ENCODE data around the gene SLC9A7. TPM values are rescaled to one million over a fixed set of nuclear protein-coding genes. Genes with fewer than 3 reads are reported as not detected.

Gene SLC9A7
- total RNA-seq, 1 donor from 2014 or later, result 3.5 TPM

- Histone ChIP-seq H3K36me3 (no peaks in the 10 kb centered on the region), H3K9ac (no peak overlapping the region), H3K4me3 (no peak overlapping the region), H3K27me3 (no peaks in the 10 kb centered on the region), H3F3A (ENCODE audit: low read depth) (peaks cover 5% of the 10 kb centered on the region), H3K4me1 (peaks cover 5% of the 10 kb centered on the region), H3K79me2 (ENCODE audit: low read depth) (peaks cover 7% of the 10 kb centered on the region), H3K27ac (no peak overlapping the region), H2AFZ (replicated peaks) (no peak overlapping the region), H3K4me2 (no peak overlapping the region), H3K9me3 (ENCODE audit: low read depth) (peaks cover 4% of the 10 kb centered on the region), H4K20me1 (ENCODE audit: low read depth) (peaks cover 7% of the 10 kb centered on the region)
- TF ChIP-seq EZH2phosphoT487 (IDR thresholded peaks at IDR 0.05) (no peak), CTCF (IDR thresholded peaks at IDR 0.05) (no peak), EZH2 (IDR thresholded peaks at IDR 0.05) (no peak)
- Mint-ChIP-seq H3K27ac (no peak overlapping the region), H3K27me3 (ENCODE audit: insufficient read depth, low read depth) (peaks cover 4% of the 10 kb centered on the region), H3K4me3 (no peak overlapping the region), H3K9me3 (no peaks in the 10 kb centered on the region), H3K4me1 (peaks cover 19% of the 10 kb centered on the region), H3K36me3 (no peaks in the 10 kb centered on the region)
- DNase-seq (ENCODE audit: low spot score), result no peak
Observed at GRCh38 chrX:46588263-46588662, 170.7 kb downstream of the SLC9A7 start.

- no peak overlapping the region for H3K4me2 ChIP-seq
- no peak overlapping the region for H2AFZ ChIP-seq (replicated peaks)
- Mint-ChIP-seq H3K9me3 (peaks cover under 1% of the 10 kb centered on the region), H3K4me3 (no peak overlapping the region), H3K27ac (no peak overlapping the region), H3K36me3 (no peaks in the 10 kb centered on the region), H3K4me1 (peaks cover 24% of the 10 kb centered on the region), H3K27me3 (ENCODE audit: insufficient read depth, low read depth) (peaks cover 4% of the 10 kb centered on the region)
- H3K4me3 ChIP-seq, result no peak overlapping the region
- DNase-seq (ENCODE audit: low spot score), result no peak
- peaks cover 5% of the 10 kb centered on the region for H3F3A ChIP-seq (ENCODE audit: low read depth)
- TF ChIP-seq CTCF (IDR thresholded peaks at IDR 0.05) (no peak), EZH2phosphoT487 (IDR thresholded peaks at IDR 0.05) (no peak)
- H3K36me3 ChIP-seq, result no peaks in the 10 kb centered on the region
- no peaks in the 10 kb centered on the region for H3K27me3 ChIP-seq
- H3K9me3 ChIP-seq (ENCODE audit: low read depth), result peaks cover 4% of the 10 kb centered on the region
- H3K4me1 ChIP-seq, result peaks cover 7% of the 10 kb centered on the region
- peaks cover 7% of the 10 kb centered on the region for H3K79me2 ChIP-seq (ENCODE audit: low read depth)
- H3K27ac ChIP-seq, result no peak overlapping the region
- peaks cover 7% of the 10 kb centered on the region for H4K20me1 ChIP-seq (ENCODE audit: low read depth)
- H3K9ac ChIP-seq, result no peak overlapping the region
Observed at GRCh38 chrX:46587753-46588171, 171.2 kb downstream of the SLC9A7 start.

- DNase-seq (ENCODE audit: low spot score), result no peak
- Histone ChIP-seq H3K4me2 (no peak overlapping the region), H3K9ac (no peak overlapping the region), H3K79me2 (ENCODE audit: low read depth) (peaks cover 7% of the 10 kb centered on the region), H2AFZ (replicated peaks) (no peak overlapping the region), H3K27me3 (no peaks in the 10 kb centered on the region), H4K20me1 (ENCODE audit: low read depth) (peaks cover 7% of the 10 kb centered on the region), H3K4me1 (peaks cover 8% of the 10 kb centered on the region), H3K4me3 (no peak overlapping the region), H3F3A (ENCODE audit: low read depth) (peaks cover 5% of the 10 kb centered on the region), H3K36me3 (no peaks in the 10 kb centered on the region), H3K27ac (no peak overlapping the region), H3K9me3 (ENCODE audit: low read depth) (peaks cover 4% of the 10 kb centered on the region)
- Mint-ChIP-seq H3K36me3 (no peaks in the 10 kb centered on the region), H3K27me3 (ENCODE audit: insufficient read depth, low read depth) (peaks cover 4% of the 10 kb centered on the region), H3K9me3 (peaks cover 2% of the 10 kb centered on the region), H3K4me1 (peaks cover 29% of the 10 kb centered on the region), H3K27ac (no peak overlapping the region), H3K4me3 (peak overlapping the region; percentile 62)
- TF ChIP-seq CTCF (IDR thresholded peaks at IDR 0.05), result no peak
- TF ChIP-seq EZH2phosphoT487 (IDR thresholded peaks at IDR 0.05), result no peak
- TF ChIP-seq EZH2 (IDR thresholded peaks at IDR 0.05), result no peak
Observed at GRCh38 chrX:46587158-46587557, 171.8 kb downstream of the SLC9A7 start.

Measured in neural progenitor cell (in vitro differentiated cells).